HG03354 (cell line): ENCODE data around the gene HAP1.

ENCODE experiments used
- ATAC-seq: cut with Tn5 transposase; IDR thresholded peaks from one replicate; pipeline ENCODE4 v1.9.1; 2021; ENCODE audit warnings: mild to moderate bottlenecking; ENCODE audit not compliant: unreplicated experiment, poor library complexity, severe bottlenecking

Gene HAP1

DNA sequence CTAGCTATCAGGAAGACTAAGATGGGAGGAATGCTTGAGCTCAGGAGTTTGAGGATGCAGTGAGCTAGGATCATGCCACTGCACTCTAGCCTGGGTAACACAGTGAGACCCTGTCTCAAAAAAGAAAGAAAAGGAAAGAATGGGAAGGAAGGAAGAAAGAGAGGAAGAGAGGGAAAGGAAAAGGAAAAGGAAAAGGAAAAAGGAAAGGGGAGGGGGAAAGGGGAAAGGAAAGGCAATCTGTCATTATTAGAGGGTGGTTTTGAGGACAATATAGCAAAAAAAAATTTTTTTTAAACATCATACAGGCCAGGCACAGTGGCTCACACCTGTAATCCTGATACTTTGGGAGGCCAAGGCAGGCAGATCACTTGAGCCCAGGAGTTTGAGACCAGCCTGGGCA is 31.7 kb upstream of the HAP1 start:
- ATAC-seq = no peak

DNA sequence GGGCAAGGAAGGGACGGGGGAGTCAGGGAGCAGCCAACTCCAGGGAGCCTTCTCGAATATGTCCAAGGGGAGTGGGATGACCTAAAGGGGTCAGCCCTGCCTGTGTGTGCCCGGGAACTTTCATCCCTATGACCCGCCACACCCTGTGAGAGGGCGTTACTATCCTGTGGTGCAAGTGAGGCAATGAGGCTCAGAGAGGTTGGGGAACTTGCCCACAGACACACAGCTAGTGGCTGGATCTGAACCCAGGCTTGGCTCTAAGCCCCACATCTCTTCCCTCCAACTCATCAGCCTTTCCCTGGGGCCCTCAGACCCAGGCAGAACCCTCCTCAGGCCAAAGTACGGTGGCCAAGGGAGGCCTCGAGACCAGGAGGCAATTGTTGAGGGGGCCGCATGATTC is 28.9 kb upstream of the HAP1 start:
- ATAC-seq = no peak

DNA sequence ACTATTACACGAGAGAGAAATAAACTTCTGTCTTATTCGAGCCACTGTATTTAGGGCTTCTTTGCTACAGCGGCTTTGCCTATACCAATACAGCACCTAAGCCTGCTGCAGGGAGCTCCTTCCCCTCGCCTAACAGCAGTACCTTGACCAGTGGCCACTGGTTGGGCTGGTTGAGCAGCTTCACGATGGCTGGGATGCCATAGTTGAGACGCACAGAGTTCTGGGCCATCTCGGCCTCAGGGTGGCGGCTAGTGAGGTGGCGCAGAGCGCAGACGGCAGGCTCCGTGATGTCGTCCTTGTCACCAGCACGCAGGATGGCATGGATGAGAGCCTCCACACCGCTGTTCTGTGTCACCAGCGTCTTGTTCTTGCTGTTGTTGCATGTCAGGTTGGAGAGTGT is 28.4 kb upstream of the HAP1 start:
- ATAC-seq = no peak

DNA sequence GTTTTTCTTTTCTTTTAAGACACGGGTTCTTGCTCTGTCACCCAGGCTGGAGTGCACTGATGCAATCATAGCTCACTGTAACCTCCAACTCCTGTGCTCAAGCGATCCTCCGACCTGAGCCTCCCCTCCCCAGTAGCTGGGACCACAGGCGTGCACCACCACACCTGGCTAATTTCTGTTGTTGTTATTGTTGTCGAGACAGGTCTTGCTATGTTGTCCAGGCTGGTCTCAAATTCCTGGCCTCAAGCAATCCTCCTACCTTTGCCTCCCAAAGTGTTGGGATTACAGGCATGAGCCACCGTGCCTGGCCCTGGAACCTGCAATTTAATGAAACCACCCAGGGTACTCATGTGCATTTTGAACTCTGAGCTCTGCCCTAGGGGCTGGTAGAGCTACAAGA is 27.9 kb upstream of the HAP1 start:
- ATAC-seq = no peak

DNA sequence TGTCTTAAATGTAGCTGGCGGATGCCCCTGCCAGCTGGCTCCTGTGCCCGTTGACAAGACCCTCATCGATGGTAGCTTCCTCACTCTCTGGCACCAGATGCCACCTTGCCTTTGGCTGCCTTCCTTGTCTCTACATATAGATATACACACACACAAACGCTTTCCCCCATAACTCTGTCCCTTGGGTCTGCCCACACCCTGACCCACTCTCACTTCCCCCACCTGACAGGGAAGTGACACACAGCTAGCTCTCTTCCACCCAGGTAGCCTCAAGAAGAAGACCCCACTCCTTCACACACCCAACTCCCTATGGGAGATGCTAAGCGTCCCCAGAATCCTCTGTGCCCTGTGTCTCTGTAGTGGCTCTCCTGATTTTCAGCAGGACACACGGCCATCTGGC is 26.4 kb upstream of the HAP1 start:
- no peak for ATAC-seq

DNA sequence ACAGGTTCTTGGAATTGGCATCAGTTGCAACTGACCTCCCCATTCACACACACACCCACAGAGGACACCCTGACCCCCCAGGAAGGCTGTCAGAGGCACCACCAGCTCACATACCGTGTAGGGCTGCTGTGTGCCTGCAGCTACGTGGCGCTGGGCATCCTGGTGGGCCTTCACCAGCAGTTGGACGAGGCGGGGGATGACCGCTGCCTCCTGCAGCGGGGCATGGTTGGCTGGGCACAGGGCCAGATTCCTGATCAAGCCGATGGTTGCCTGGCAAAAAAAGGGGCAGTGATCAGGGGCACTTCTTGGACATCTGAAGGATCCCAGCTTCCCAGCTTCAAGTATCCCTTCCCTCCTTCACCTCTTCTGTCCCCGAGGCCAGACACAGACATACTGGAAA is 24.2 kb upstream of the HAP1 start:
- ATAC-seq = no peak

DNA sequence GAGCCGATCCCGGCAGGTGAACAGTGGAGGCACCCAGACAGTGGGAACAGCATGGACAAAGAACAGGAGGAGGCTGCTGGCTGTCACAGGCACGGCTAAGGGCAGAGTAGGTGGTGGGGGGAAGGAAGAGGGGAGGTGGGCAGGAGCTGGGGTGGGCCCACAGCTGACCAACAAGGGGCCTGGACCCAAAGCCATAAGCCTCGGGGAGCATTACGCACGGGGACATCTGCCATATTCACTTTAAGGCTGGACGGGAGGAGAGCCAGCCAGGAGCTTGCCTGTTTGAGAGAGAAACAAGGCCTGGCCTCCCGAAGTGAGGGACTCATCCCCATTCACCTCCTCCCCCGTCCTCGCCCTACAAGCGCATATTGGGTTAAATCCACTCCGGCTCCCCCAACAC is 19.6 kb upstream of the HAP1 start:
- ATAC-seq = no peak

DNA sequence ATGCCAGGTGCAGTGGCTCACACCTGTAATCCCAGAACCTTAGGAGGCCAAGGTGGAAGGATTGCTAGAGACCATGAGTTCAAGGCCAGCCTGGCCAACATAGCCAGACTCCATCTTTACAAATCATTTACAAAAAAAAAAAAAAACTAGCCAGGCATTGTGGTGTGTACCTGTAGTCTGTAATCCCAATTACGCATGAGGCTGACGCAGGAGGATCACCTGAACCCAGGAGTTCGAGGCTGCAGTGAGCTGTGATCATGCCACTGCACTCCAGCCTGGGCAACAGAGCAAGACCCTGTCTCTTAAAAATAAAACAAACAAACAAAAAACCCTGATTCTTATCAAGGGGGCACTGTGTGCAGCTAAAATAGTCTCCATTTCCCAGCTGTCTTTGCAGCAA is 16.8 kb upstream of the HAP1 start:
- no peak for ATAC-seq

DNA sequence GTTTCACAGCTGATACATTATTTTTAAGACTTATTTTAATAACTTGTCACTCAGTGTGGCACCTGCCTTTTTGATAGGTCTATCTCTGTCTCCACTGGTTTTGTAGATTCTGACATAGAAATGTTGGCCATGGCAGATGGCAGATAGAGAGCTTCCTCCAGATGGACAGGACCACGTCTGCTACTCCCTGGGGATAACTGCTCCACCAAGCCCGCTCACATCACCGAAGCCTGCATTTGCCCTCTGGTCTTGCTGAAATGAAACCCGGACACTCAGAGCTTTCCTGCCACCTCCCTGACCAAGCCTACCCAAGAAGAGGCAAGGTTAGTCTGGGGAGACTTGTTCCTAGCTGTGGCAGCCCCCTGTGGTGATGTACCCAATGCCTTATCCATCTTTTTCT is 16.4 kb upstream of the HAP1 start:
- ATAC-seq = no peak

DNA sequence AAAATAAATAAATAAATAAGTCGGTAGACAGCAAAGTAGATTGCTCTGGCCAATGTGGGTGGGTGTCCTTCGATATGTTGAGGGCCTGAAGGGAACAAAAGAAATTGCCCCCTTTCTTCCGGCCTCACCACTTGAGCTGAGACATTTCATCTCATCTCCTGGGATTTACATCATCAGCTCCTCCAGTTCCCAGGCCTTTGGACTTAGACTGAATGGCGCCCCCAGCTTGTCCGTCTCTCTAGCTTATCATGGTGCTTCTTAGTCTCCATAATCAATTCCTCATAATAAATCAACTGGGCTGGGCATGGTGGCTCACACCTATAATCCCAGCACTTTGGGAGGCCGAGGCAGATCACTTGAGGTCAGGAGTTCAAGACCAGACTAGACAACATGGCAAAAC is 13.8 kb upstream of the HAP1 start:
- no peak for ATAC-seq

DNA sequence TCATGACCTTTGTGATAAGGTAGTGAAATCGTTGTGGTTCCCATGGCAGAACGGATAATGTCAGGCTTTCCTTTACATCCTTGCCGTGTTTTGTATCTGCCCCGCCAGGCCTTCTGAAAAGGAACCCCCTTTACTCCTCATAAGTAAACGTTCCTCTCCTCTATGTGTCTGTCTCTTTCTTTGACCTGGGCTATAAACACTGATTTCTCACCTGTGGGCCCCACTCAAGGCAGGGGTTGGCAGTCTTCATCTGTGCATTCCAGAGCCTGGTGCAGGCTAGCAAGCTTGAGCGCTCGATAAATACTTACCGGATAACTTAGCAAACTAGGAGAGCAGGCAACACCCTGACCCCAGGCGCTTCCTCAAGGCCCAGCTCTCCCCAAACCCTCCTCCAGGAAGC is 7.3 kb upstream of the HAP1 start:
- no peak for ATAC-seq

DNA sequence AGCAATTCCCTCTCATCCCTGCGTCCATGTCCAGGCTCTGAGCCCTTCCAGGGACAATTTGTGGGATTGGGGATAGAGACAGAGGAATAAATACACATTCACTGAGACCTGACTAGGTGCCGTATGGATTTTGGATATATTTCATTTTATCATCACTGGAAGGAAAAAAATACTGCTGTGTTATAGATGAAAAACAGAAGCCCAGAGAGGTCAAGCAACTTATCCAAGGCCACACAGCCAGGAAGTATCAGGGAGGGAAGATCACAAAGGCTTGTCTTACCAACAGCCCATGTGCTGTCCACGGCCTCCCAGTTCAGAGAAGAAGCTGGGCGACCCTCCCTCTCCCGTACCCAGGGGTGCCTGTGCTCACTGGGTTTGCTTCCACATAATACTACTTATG is 6.1 kb upstream of the HAP1 start:
- ATAC-seq = no peak

DNA sequence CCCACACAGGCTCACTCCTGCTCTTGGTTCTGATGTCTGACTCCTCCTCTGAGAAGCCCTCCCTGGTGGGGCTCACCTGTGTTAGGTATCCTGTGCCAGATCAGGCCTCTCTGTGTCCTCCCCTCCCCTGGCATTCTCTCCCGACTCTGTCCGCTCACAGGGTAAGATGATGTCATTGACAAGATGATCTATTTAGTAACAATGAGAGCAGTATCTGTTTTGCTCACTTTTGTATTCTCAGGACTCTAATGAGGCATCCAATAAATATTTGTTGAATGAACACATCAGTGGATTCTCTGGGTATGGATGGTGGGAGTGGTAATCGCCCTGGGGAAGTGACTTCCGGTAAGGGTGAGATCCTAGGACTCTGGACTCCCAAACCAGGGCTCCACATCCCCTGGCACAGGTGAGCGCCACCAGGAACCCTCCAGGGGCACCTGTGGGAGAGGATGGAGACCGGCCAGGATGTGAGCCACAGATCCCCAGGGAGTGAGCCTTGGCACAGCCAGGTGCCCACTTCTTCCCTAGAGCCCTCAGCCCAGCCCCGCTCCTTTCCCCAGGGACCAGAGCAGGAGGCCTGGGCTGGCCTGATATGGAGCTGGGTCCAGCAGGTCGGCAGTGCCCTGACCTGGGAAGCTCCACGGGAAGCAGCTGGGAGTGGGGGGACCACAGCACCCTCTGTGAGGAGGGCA is 5.4 kb upstream of the HAP1 start:
- ATAC-seq = no peak

DNA sequence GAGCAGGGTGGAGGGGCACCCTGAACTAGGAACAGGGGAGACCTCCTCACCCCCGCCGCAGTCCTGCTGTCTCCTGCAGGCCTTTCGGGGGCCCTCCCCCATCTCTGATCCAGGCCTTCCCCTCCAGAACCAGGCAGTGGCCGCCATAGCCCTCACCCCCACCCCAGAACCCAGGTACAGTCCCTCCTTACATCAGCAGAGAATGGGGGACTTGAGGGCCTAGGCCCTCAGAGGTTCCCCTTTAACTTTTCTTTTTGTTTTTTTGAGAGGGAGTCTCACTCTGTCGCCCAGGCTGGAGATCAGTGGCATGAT is 4.3 kb upstream of the HAP1 start:
- ATAC-seq = no peak

DNA sequence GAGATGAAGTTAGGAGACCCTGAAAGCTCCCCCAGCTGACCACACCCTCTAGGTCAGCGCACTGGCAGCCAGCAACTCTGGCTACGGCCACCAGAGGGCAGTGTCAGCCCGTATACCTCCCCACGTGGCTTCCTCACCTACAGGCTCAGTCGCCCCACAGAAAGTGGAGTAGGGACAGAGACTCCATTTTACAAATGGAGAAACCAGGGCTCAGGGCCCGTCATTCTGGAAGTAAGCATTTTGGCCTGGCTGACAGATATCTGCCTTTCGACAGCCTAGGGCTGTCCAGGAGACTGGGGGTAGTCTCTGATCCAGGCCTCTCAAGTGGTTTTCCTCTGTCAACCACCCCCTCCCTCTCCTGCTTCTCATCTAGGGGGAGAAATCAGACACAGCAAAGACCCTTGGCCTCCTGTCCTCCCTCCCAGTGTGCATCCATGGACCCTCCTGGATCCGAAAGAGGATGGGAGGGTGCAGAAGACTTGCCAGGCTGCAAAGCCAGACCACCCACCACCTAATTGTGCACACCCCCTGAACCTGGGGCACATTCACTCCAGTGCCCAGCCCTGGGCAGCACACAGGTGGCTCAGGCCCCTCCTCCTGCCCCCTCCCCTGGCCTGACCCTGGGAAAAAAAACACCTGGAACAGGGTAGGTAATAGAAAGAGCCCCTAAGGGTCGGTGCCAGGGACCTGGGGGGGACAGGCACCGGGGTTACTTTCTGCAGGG is 3.8 kb upstream of the HAP1 start:
- no peak for ATAC-seq

DNA sequence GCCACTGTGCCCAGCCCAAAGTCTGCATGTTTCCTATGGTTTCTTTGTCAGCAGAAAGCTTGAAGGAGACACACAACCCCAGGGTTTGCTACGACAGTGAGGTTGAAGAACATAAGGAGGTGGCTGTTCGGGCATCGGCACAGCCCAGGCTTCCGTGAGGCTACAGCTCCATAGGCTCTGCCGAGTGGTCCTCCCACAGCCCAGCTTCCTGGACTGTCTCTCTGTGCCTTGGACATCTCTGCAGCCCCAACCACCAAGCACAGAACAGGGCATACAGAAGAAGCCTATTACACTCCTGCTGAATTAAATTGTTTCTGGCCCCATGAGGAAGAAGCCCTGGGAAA is 3.2 kb upstream of the HAP1 start:
- ATAC-seq = no peak

DNA sequence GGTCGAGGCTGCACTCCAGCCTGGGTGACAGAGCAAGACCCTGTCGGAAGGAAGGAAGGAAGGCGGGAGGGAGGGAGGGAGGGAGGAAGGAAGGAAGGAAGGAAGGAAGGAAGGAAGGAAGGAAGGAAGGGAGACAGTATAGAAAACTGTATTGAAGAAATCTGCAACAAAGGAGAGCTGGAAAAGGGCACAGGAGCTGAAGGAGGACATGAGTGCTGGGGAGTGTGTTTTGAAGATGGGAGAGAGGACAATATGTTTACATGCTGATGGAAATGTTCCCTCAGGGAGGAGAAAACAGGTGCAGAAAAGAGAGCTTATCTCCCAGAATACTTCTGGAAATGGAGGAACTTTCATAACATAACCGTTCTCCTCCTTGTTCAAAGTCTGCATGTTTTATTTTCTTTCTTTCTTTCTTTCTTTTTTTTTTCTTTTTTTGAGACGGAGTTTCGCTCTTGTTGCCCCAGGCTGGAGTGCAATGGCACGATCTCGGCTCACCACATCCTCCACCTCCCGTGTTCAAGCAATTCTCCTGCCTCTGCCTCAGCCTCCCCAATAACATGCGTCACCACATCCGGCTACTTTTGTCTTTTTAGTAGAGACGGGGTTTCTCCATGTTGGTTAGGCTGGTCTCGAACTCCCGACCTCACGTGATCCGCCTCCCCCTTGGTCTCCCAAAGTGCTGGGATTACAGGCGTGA is 2.7 kb upstream of the HAP1 start:
- no peak for ATAC-seq

DNA sequence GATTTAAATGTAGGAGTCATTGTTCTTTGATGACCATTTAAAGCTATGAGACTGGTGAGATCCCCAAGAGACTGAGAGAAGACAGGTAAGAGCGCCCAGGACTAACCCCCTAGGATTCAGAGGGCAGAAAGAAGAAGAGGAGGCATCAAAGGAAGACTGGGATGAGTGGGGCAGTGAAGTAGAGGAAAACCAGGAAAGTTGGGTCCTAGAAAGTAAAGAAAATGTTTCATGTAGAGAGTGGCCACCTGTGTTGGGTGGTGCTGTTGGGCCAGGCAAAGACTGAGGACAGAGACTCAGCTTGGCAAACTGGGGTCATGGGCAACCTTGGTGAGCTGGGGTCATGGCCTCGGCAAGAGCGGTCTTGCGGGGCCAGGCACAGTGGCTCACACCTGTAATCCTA is 1.3 kb upstream of the HAP1 start:
- no peak for ATAC-seq

DNA sequence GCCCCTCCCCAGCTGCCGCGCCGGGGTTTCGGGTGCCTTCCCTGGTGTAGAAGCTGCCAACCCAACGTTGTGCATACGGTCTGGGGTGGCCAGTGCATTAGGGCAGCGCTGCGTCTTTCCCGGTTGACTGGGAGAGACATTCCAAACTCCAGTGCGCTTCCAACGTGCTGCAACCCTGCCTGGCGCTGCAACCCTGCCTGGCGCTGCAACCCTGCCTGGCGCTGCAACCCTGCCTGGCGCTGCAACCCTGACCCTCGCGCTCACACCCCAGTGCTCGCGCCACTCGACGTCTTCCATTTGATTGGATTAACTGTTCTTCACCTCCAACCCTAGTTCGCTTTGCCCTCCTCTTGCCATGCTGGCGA is 488 bp upstream of the HAP1 start:
- ATAC-seq = no peak

DNA sequence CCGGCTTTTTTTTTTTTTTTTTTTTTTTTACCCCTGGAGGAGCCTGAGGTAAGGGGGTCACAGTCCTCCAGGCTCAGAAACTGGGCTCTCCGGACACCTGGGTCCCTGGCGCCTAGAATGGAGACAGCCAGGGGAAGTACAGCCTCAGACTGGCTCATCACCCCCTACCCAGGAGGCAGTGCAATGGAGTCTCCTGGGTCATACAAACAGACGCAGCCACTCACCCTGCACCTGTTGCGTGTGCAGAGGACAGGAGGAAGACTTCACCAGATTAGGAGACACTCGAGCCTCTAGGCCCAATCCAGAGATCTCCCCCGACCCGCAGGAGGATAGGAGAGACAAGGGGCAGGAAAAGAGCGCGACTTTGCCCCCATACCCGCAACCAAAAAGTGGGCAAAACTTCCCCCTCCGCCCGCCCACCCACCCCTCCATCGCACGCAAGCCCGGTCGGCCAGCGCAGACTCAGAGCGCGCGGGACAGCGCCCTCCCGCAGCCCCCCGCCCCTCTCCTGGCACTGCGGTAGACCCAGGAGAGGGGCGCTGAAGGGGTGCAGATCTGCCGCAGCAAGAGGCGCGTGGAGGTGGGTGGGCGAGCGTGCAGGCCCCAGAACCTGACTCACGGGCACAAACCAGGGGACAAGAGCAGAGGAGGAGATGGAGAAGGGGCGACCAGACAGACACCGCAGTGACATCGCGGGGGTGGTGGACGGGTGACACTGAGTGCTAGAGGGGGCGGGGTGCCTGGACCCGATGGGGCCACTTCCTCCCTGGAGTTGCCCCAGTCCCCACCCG is 900 bp downstream of the HAP1 start:
- no peak for ATAC-seq

DNA sequence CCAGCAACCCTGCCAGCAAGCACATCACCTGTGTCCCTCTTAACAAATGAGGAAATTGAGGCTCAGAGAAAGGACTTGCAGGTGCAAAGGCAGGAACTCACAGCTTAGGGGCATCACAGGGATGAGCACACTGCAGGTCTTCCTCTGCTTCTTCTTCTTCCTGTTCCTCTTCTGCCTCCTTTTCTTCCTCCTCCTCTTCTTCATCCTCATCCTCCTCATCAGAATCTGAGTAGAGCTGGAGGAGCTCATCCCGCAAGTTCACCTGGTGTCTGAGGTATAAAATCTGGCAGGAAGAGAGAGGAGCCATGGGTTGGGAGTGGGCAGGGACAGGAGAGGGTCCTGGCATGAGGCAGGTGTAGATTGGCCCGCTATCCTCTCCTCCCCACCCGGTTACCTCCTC is 2.6 kb downstream of the HAP1 start:
- no peak for ATAC-seq
